PC-9 (cell line): ENCODE results near the gene PTGFRN.

Source experiments
- EZH2 ChIP-seq: fragments of 200-600 bp; sonication (generic); IDR thresholded peaks from 2 replicates; pipeline ENCODE4 v1.8.0; 2017; ENCODE audit warnings: antibody characterized with exemption, low read depth
- TF ChIP-seq, protein P1 (sequence below): fragments of 200-600 bp; sonication (generic); conservative IDR thresholded peaks from 2 replicates; pipeline ENCODE4 v1.6.1; 2017; ENCODE audit warnings: mixed run types, antibody characterized with exemption, mild to moderate bottlenecking, moderate library complexity

DNA sequence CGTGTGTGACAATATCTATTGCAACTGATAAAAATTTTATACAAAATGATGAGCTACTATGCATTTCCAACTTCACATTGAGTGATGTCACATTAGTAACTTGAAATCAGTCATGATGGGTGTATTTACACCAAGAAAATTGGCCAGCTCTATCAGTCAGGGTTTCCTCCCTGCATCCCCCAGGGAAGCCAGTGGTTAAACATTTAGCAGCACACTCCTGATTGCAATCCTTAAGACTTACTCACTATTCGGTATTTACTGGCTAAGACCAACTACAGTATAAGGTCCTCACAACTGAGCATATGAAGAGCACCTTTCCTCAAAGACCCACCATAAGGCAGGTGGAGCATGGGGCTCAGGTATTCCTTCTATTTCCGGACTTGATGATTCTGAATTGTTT is 41.3 kb upstream of the PTGFRN start:
- TF ChIP-seq, protein P1, sequence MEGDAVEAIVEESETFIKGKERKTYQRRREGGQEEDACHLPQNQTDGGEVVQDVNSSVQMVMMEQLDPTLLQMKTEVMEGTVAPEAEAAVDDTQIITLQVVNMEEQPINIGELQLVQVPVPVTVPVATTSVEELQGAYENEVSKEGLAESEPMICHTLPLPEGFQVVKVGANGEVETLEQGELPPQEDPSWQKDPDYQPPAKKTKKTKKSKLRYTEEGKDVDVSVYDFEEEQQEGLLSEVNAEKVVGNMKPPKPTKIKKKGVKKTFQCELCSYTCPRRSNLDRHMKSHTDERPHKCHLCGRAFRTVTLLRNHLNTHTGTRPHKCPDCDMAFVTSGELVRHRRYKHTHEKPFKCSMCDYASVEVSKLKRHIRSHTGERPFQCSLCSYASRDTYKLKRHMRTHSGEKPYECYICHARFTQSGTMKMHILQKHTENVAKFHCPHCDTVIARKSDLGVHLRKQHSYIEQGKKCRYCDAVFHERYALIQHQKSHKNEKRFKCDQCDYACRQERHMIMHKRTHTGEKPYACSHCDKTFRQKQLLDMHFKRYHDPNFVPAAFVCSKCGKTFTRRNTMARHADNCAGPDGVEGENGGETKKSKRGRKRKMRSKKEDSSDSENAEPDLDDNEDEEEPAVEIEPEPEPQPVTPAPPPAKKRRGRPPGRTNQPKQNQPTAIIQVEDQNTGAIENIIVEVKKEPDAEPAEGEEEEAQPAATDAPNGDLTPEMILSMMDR = no peak
- no peak for TF ChIP-seq EZH2
